Medulla oblongata (tissue), 1 donor: ENCODE data around the gene HMG20B.

Experiments used
- DNase-seq: peaks from one replicate; pipeline ENCODE4 v3.0.0-alpha.2; 2015; ENCODE audit errors: extremely low spot score

HMG20B gene

DNA sequence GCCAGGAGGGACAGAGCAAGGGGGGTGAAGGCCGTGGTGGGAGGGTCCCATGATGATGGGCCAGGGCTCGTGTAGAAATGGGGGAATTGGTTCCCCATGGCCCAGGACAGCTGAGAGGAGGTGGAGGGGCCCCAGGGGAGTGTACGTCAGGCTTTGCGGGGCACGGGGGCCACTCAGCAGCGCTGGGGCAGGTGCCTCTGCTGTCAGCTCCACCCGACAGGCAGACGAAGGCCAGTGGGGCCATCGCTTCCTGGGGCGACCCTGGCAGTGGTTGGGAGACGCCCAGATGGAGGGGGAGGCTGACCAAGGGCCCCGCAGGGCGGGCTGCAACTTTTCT lies 35.7 kb upstream of the HMG20B start:
- DNase-seq, result no peak

DNA sequence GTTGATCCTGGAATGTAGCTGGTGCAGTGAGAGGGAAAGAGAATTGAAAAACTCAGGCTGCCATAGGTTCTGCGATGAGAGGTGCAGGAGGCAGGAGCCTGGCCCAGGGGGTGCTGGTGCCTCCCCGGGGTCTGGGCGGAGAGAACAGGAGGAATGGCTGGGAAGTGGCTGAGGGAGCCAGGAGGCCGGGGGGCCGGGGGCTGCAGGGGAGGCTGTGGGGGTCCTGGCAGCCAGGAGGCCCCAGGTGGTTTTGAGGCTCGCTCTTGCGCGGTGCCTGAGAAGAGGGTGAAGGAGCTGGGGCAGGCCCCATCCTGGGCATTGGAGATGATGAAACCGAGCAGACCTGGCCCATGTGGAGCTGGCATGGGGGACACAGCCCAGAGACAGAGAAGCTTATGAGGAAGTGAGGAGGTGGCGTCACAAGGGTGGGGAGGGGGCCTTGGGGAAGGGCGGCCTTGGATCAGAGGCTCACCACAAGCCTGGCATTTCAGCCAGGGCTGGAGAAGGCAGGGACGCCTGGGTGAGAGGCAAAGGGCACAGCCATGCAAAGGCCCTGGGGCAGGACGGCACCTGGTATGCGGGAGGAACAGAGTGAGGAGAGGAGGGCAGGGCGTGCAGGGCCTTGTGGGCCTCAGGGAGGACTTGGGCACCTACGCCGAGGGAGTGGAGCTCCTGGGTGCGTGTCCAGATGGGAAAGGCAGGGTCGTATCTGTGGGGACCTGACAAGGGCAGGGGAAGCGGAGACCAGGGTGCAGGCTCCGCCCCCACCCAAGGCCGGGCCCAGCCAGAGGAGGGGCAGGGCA lies 35.1 kb upstream of the HMG20B start:
- no peak for DNase-seq

DNA sequence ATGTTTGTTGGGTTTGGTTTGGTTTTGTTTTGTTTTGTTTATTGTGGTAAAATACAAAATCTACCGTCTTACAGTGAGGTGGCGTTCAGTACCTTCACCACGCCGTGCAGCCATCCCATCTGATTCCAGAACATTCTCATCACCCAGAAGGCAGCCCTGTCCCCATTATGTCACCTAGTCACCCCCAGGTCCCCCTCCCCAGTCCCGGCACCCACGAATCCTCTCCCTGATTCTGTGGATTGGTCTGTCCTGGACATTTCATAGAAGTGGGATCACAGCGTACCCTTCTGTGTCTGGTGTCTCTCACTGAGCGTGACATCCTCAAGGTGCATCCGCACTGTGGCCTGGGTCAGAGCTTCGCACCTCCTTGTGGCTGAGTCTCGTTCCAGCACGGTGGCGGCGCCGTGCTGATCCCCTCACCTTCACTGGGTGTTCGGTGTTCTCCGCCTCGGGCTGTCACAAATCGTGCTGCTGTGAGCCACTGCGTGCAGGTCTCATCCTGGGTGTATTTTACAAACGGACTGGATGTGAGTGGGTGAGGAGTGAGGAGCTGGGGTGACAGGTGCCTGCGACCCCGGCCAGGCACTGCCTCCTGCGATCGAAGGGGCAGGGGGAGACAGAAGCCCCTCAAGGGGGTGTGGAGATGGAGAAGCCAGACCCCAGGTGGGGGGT lies 34.4 kb upstream of the HMG20B start:
- no peak for DNase-seq

DNA sequence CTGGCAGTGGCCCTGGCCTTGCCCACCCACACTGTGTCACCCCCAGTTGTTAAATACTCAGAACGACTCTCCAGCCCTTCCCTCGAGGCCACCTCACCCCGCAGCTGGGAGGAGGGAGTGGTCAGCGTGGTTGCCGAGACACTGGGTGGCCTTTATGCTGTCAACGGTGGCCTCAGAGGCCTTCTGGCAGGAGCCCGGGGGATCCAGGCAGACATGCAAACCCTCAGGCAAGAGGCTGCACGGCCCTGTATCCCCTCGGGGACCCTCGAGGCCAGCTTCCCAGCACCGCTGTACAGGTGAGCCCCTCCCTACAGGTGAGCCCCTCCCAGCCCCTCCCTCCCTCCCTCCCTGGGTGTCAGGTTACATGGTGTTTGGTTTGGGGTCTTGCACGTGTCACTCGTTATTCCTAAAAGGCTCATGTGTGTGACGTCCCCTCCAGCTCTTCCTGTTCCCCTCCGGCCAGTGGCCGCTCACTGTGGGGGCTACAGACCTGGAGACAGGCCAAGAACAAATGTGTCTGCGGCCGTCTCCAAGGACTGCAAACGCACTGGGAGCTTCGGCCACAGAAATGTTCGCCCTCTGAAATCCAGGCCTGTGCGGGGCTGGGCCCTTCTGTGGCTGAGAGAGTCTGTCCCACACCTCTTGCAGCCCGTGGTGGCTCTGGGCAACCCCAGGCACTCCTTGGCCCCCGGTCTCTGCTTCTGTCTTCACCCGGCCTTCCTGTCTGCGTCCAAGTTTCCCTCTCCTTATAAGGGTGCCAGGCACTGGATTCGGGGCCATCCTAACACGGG lies 33.6 kb upstream of the HMG20B start, which contains the start of gene TEKTIP1:
TEKTIP1 (plus strand) TSS at position 210 of the 791 bp plus-strand sequence; CDS start at position 214, 4 bp downstream.
- DNase-seq, result no peak

DNA sequence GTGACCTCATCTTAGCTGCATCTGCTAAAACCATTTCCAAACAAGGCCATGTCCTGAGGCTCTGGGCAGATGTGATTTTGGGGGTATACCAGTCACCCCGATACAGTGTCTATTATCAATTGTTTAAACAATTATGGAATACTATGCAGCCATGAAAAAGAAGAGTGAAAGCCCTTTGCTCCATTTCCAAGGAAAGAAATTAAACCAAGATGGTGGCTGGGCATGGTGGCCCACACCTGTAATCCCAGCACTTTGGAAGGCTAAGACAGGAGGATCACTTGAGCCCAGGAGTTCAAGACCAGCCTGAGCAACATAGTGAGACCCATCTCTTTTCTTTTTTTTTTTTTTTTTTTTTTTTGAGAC lies 33.0 kb upstream of the HMG20B start:
- no peak for DNase-seq

DNA sequence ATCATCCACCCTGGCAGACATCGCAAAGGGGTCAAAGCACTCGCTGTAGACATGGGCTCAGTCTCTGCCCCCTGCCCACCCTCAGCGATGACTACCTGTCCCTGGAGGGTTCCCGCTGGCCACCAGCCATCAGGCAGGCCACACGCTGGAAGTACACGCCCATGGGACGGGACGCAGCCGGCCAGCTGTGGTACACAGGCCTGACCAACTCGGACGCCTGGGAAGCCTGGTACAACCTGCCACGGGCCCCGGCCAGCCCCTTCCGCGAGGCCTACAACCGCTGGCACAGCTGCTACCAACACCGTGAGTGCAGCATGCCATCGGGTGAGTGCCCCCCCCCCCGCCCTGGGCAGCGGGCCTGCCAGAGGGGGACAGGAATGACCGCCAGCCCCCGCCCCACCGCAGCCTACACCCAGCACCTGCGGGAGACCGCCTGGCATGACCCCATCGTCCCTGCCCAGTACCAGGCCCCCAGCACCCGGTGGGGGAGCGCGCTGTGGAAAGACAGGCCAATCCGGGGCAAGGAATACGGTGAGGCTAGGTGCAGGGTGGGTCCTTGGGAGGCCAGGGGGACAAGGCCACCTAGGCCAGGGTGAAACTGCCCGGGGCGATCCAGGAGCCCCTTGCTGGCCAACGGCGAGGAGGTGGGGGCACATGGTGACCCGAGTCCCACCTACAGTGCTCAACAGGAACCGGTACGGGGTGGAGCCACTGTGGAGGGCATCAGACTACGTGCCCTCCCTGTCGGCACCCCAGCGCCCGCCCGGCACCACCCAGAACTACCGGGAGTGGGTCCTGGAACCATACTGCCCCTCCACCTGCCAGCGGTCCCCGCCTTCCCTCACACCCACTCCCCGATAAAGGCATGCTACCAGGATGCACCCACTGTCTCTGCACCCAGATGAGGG lies 29.3 kb upstream of the HMG20B start:
- DNase-seq, result peak; percentile 72

DNA sequence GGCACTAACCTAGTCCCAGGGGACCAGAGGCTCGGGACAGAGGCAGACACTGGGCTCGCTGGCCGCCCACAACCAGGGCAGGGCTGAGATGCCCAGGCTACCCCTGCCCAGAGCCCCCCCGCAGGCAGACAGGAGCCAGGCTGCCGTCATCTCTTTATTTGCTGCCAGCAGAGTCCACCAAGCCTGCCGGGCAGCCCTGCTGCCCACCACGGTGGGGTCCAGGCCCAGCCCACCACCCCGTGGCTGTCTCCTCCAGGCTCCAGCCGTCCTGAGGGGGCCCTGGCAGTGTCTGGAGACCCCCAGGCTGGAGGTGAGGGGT lies 28.7 kb upstream of the HMG20B start:
- no peak for DNase-seq

DNA sequence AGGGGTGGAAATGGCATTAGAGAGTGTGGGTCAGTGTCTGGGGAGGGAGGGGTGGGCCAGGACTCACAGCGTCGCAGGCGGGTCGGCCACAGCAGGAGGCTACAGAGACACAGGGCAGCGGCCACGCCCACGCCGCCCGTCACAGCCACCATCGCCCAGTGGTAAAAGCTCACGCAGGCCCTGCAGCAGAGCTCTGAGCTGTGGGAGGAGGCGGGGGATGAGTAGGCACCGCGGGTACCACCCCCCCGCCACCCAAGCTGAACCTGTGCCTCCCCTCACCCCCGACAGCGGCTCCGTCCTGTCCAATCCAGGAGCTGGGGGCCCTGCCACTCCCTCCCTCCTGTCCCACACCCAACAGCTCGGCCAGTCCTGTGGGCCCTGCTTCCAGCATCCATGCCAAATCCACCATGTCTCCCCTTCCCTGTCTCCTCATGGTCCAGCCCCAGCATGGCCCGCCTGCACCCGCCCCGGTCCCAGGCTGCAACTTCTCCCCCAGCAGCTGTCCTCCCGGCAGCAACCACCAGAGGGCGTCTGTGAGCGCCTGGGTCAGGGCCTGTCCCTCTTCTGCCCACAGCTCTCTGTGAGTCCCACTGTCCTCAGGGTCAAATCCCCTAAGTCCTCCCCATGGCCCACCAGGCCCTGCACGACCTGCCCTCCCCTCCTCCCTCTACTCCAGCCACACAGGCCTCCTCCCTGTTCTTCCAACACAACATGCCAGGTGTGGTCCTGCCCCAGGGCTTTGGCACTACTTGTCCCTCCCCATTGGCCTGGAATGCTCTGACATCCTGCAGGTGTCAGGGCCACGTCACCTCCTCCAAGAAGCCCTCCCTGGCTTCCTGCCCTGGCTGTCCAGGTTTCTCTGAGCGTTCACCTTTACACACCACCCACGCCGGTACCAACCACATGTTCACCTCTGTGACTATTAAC lies 27.7 kb upstream of the HMG20B start:
- peak; percentile 78 for DNase-seq

DNA sequence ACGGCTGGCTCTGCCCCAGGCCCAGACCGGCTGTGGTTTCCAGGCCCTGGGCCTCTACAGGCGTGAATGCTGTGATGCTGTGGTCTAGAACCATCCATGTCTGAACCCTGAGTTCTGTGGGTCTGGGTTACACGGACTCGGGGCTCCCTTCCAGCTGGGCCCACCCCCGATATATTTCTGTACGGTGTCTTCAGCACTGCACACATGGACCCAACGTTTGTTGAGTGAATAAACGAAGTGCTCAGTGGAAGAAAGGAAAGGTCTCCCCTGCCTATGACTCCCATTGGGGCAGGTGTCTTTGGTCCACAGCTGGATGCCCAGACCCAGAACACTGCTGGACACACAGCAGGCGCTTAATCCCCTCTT lies 27.1 kb upstream of the HMG20B start:
- DNase-seq, result no peak

DNA sequence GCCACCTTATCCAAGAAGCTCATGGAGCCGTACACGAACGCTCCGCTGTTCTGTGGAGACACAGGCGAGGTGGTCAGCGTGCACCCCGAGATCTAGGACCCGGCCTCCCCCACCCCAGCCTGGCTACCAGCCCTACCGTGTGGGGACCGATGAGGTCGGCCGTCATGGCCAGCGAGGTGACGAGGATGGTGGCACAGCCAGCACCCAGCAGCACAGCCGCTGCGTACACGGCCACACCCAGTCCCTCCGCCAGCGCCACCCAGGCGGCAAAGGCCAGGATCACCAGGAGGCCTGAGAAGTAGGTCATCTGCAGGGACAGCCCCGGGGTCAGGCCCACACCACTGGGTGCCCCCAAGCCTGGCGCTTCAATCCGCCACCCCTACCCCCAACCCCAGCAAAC lies 26.6 kb upstream of the HMG20B start:
- no peak for DNase-seq

DNA sequence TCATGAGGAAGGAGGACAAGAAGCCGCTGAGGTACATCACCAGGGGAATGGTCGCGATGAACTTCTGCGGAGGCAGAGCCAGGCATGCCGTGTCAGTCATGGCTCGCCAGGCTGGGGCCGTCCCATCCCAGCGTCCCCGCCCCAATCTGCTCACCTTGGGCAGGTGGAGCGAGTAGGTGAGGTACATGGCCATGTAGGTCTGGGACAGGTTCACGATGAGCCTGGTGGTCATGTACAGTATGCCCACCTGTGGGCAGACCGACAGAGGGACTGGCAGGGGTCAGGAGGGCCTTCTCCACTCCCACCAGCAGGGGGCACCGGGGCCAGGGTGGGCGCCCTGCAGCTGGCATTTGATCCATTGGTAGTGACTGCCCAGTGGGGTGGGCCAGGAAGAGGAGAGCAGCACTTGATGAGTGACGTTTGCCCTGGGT lies 25.4 kb upstream of the HMG20B start:
- DNase-seq, result no peak

DNA sequence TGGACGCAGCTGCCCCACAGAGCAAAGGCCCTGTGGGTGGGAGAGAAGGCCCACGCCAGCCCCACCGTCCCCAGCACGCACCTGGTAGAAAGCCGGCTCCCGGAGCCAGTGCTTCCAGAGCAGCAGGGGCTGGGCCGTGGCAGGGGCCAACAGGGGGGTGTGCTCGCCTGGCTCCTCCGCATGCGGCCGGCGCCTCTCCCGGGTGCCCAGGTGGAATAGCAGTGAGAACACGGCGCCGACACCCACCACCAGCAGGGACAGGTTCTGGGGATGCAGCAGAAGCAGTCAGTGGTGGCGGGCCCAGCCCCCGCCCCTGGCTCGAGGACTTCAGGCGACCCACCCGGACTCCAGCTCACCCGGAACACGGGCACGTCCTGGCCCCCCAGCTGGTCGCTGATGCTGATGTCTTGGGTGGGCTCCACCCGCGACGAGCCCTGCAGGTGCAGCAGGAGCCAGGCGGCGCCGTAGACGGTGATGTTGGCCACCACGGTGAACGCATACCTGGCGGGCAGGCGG lies 24.9 kb upstream of the HMG20B start:
- DNase-seq, result no peak

DNA sequence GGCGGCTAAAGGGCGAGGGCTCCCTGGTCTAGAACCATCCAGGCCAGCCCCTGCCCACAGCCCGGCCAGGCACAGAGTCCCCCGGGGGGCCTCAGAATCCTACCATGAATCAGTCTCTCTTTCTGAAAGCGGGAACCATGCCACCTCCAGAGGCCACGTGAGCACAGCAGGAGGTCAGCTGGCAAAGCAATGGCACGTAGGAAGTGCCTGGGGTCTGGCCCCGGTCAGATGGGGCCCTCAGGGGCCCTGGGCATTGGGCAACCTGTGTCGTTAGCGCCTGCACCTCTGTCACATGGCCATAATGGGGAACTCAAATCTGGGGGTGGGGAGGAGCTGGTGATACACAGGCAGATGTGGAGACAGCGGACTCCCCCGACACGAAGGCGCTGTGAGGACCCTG lies 24.1 kb upstream of the HMG20B start:
- DNase-seq, result peak; percentile 57

DNA sequence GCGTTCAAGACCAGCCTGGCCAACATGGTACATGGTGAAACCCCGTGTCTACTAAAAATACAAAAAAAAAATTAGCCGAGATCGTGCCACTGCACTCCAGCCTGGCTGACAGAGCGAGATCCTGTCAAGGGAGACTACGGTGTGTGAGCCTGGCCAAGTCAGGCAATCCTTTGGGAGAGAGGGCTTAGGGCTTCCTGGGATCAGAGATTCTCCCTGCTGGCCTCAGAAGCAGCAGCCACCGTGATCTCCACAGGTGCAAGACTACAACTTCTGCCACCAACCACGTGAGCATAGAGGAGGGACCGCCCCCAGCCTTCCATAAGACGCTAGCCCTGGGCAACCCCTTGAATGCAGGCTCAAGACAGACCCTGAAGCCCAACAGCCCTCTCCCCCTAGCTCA lies 22.9 kb upstream of the HMG20B start:
- no peak for DNase-seq

DNA sequence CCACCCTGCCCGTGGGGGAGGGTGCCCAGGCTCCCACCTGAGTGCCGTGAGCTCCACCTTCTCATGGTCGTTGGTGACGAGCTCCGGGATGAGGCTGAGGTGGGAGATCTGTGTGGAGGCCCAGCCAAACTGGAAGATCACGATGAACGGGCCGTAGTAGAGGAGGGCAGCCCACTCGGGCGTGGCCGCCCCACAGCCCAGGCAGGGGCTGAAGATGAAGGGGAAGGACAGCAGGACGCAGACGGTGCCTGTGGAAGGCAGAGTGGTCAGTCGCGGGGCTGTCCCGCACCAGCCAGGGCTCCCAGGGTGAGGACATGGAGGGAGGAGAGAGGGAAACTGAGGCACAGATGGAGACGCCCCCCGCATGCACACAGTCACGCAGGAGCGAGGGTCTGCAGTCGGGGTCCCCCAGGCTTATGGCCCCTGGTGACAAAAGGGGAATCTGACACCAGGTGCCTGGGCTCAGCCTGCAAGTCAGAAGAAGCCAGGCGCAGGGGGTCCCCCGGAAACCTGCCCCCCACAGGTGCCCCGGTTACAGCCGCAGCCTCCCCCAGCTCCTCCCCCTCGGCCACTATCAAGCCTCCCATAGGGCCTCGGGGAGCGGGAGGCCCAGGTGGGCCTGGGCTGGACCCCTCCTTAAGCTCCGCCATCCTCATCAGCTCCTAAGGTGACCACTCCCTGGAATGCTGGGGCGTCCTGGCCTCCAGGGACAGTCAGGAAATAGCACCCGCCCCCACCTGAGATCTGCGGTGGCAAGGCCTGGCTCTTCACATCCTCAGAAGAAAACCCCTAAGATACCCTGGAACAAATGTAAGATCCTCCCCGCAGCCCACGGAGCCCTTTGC lies 21.6 kb upstream of the HMG20B start:
- DNase-seq, result no peak

DNA sequence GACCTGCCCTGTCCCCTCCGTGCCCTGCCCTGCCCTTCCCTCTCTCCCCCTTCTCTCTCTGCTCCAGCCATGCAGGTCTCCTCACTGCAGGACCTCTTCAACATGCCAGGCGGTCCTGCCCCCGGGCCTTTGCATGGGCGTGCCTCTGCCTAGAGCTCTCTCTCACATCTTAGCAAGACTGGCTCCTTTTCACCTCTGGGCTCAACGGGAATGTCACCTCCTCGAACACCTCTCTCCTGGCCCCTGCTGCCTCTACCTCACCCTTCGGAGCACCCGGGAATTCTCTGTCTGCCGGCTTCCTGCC lies 21.0 kb upstream of the HMG20B start:
- DNase-seq, result no peak

DNA sequence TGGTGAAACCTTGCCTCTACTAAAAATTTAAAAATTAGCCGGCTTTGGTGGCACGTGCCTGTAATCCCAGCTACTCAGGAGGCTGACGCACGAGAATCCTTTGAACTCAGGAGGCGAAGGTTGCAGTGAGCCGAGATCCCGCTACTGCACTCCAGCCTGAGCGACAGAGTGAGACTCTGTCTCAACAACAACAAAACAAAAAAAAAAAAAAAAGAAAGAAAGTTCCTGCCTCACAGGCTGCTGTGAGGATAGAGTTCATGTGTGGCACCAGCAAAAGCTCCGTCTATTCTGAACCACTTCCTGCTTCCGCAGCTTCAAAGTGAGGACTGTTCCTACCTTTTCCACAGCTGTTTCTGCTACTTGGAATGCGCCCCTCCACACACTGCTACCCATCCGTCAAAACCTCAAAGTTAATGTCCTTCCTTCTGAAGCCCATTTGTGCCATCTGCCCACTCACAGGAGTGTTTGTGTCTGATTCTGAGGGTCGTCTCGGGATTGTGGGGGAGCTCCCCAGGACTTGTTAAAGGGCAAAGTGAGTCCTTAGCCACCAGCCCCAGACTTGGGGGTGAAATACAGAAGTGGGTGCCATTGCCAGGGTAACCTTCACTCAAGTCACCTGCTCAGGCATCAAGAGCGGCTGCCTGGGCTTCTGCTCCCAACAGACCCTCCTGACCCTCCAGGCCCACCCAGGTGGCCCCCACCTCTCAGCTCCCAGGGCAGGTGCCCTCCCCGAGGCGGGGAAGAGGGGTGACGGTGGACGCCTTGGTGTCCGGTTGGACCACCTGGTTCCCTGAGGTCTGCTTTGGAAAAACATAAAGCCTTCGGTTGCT lies 18.3 kb upstream of the HMG20B start:
- DNase-seq, result no peak

DNA sequence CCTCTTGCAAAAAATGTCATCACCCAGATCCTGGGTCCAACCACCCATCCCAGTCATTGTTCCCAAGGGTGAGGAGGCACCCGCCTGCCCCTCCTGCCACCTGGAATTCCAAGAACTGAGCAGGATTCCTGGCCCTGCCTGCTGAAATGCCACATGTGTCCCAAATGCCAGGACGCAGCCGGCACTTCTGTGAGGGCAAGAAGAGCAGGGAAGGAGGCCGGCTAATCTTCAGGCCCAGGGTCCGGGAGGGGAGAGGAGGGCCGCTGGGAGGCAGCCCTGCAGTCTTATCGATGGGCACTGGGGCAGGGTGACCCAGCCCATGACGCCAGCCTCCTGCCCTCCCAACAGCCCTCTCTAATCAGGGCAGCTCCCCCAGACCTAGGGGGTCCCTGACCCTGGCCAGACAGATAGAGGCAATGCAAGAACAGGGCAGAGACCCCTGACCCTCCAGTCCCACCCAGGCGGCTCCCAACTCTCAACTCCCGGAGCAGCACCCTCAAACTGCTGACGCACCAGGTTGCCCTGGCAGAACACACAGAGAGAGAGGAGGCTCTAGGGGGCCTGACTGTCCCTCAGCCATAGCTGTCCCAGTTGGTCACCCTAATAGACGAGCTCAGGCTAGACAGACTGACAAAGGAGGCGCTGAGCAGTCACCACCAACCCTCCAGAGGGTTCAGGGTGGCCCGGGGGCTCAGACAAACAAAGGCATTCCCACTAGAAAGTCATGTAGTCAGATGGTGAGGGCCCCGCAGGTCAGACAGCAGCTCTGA lies 16.9 kb upstream of the HMG20B start:
- DNase-seq, result no peak
